Esophagus muscularis mucosa (tissue), 4 donors: Measurements from ENCODE around the gene EFTUD2.

ENCODE experiments used
- CTCF ChIP-seq, 3 experiments: fragments of 200-600 bp in 2 of 3; fragments of 450-650 bp in 1 of 3; sonication (generic) in 2 of 3; IDR thresholded peaks; one replicate each; pipeline ENCODE4 v1.5.1; 2017 to 2019; ENCODE audit warnings: antibody characterized with exemption in 3 of 3, mild to moderate bottlenecking in 2 of 3, moderate library complexity in 1 of 3
- EP300 ChIP-seq: sonication (generic); formaldehyde crosslinking; IDR thresholded peaks from one replicate; pipeline ENCODE4 v1.6.1; 2017; ENCODE audit warnings: antibody characterized with exemption
- POLR2A ChIP-seq: fragments of 450-650 bp; IDR thresholded peaks from one replicate; pipeline ENCODE4 v1.6.1; 2017; ENCODE audit warnings: antibody characterized with exemption, moderate library complexity, mild to moderate bottlenecking, low read depth

DNA sequence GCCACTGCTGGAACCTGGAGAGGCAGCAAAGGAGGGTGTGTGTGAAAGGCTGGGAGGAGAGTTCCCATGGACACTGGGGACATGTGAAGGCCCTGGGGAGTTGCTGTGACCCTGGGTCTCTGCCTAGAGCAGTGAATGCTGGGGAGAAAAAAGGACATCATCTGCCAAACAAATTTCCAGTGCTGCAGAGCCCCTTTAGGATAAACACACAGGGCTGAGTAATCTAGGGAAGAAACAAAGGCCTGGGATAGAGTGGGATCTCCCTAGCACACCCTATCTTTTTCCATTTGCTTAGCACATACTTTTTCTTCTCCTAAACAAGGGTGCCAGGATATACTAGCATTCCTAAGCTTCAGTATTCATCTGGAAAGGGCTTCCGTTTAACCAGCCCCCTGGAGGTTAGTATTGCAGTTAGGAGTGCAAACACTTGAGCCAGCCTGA, 54.8 kb downstream of the EFTUD2 start:
- TF ChIP-seq CTCF (IDR thresholded peaks at IDR 0.05) (peak in 1 of 3 experiments; percentile 5), POLR2A (no peak), EP300 (no peak)
